NOMO-1 treated with dmso at 0.1 percent for 144 hours (cell line): ENCODE measurements around the gene PTPRF.
A peak's percentile ranks its signal among the peaks of the same experiment; 100 is the strongest.

Experiments used
- DNase-seq: peaks from one replicate; lab custom pipeline; 2025; ENCODE audit not compliant: unreplicated experiment; lab: John Stamatoyannopoulos, UW

The PTPRF gene

GRCh38 chr1:43550598-43551246, 20.0 kb downstream of the PTPRF start:
- DNase-seq = no peak

GRCh38 chr1:43551396-43551888, 20.8 kb downstream of the PTPRF start:
- no peak for DNase-seq

- DNase-seq = no peak
Observed at GRCh38 chr1:43552059-43552742, 21.5 kb downstream of the PTPRF start.

- DNase-seq = no peak
Observed at GRCh38 chr1:43552813-43553212, 22.1 kb downstream of the PTPRF start.

- peak; percentile 23 for DNase-seq
Observed at GRCh38 chr1:43554444-43554992, 23.8 kb downstream of the PTPRF start.

- DNase-seq = no peak
Observed at GRCh38 chr1:43556782-43557181, 26.1 kb downstream of the PTPRF start.

GRCh38 chr1:43557744-43558245, 27.1 kb downstream of the PTPRF start:
- no peak for DNase-seq

GRCh38 chr1:43558346-43558841, 27.7 kb downstream of the PTPRF start:
- no peak for DNase-seq

- no peak for DNase-seq
Observed at GRCh38 chr1:43559714-43560113, 29.0 kb downstream of the PTPRF start.

- DNase-seq = no peak
Observed at GRCh38 chr1:43560286-43560685, 29.6 kb downstream of the PTPRF start.

- no peak for DNase-seq
Observed at GRCh38 chr1:43563876-43564539, 33.3 kb downstream of the PTPRF start.

GRCh38 chr1:43564551-43565348, 34.1 kb downstream of the PTPRF start:
- no peak for DNase-seq

GRCh38 chr1:43565600-43566360, 35.1 kb downstream of the PTPRF start:
- no peak for DNase-seq

- no peak for DNase-seq
Observed at GRCh38 chr1:43566382-43567044, 35.8 kb downstream of the PTPRF start.

GRCh38 chr1:43569175-43569574, 38.5 kb downstream of the PTPRF start:
- no peak for DNase-seq

GRCh38 chr1:43570277-43570676, 39.6 kb downstream of the PTPRF start:
- no peak for DNase-seq

GRCh38 chr1:43570715-43571114, 40.0 kb downstream of the PTPRF start:
- DNase-seq = no peak

GRCh38 chr1:43572084-43572483, 41.4 kb downstream of the PTPRF start:
- DNase-seq = no peak

- DNase-seq = no peak
Observed at GRCh38 chr1:43572538-43572937, 41.9 kb downstream of the PTPRF start.
